ENCODE data around the gene MPST.
A peak's percentile ranks its signal among the peaks of the same experiment; 100 is the strongest.
"Not testable (repeated sequence)": the region's sequence is repeated elsewhere in the genome, so short reads cannot be mapped to it uniquely, and the experiment has no call there.

Gene MPST

DNA sequence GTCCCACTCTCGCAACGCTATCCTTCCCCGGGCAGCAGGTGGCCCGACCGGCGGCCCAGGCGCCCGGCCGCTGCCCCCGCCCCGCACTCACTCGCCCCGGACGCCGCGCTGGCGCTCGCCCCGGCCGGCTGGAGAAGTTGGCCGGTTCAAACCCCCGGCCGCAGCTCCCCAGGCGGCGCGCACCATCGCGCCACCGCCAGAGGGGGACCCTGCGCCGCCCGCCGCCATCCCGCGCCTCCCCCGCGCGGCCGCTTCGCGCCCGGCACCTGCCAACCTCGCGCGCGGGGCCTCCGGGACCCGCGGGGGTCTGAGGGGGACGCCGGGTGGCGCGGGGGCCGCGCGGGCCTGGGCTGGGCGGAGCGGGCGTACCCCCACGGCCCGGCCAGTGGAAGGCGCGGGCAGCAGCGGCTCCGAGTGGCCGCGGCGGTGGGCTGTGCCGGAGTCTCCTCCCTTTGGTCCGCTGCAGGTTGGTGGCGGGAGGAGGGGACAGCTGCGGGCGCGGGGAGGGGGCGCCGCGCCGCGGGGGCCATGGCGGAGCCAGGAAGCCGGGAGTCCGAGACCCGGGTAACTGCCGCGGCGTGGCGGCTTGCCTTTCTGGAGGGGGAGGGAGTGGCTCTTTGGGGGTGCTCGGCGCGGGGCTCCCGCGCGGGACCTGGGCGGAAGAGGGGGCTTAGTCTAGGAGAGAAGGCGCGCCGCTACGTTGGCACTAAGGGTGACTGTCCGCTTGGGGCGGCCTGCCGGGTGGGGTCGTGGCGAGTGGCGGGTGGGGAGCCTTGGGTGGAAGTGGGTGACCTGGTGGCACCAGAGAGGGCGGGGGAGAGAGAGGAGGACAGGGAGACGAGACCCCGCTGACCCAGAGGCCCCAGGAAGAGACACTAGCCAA, at the start of gene MPST, which contains the start of gene TST:
TSS of gene MPST (plus strand) at position 434 of the 883 bp plus-strand sequence. CDS start at position 529, 95 bp downstream.
TSS of gene TST (minus strand) at position 139 of the 883 bp plus-strand sequence. CDS start 715 bp downstream, outside the sequence.
- peak; percentile 30 for DNase-seq

DNA sequence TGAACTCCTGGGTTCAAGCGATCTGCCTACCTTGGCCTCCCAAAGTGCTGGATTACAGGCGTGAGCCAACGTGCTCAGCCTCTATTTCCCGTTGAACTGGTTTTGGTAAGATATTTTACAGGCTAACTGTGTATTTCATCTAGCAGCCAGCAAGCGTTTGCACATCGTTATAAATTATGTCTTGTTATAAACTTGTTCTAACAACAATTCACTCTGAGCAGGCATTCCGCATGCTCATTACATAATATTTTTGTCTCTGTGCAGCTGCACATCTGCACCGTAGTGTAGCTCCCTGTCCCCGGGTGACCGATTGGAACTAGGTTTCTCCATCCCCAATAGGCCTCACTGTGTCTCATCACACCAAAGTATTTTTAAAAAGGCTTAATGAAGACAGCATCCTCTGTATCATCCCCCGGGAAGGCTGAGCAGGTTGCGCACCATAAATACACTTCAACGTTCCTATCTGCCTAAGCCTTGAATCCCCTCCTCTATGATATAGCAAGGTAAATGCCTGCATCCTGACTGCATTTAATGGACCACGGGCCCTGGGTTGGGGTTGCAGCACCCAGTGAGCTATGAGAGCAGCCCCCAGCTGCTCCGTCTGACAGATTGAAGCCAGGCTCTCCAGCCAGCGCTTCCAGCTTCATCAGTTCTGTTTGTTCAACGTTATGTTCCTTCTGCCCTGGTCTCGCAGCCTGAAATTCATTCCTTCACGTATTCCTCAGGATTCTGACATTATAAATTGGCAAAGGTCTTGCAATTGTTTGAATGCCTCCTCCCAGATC, 48.0 kb upstream of the MPST start:
- no peak for DNase-seq

DNA sequence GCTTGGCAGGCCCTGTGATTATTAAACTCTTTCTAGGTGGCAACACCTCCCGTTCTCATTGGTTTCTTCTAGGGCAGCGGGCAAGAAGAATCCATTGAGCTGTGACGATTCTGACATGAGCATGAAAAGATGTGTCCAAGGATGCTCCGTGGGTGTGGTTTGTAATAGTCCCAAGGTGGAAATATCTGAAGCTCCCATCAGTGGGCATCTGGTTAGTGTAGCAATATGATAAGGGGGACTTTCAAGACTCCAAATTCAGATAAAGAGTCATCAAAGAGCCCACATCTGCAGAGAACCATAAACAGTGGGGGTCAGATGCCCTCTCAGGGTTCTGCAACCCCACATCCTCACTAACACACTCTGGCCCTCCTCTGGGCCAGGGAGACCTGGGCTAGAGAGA, 42.9 kb upstream of the MPST start:
- no peak for DNase-seq

DNA sequence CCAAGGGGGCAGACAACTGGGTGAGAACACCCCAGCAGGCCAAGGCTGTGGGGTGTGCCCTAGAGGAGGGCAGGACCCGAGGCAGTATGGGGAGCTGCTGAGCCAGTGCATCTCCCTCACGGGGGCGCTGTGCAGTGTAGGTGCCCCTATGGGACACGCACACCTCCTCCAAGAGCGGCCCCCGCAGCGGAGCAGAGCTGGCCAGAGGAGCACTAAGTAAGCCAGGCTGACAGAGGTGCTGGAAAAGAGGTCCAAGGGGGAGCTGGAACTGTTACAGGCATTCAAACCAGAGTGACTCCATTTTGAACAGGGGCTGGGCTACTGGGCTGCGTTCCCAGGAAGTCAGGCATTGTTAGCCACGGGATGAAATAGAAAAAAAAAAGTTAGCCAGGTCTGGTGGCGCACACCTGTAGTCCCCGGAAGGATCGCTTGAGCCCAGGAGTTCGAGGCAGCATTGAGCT, 42.1 kb upstream of the MPST start:
- peak; percentile 53 for DNase-seq

DNA sequence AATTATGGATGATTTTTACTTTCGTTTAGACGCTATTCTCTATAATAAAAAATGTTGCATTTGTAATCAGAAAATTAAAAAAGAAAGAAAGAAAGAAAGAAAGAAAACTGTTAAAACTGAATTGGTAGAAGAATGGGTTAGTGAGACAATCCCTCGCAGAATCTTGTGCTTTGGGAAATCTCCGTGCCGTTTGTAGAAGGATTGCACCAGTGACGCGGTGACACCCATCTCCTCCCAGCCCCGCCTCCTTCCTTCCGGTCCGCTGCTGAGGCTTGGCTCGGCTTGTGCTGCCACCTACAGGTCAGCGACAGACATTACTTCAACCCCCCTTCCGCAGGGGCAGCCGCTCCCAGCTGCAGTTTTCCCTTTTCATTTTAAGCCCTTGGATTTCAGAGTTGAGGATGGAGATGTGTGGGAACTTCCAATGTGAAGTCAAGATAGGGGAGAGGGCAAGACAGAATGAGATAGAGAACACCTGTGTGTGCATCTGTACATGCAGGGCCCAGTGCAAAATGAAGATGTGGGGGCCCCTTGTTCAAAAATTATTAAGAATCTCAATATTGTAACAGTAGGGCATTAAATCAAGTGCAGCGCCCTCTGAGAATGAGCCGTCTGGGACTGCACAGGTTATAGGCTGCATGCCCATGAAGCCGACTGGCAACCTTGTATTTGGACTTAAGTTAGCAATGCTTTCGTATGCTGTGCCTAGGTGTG, 41.4 kb upstream of the MPST start:
- DNase-seq, result peak; percentile 81

DNA sequence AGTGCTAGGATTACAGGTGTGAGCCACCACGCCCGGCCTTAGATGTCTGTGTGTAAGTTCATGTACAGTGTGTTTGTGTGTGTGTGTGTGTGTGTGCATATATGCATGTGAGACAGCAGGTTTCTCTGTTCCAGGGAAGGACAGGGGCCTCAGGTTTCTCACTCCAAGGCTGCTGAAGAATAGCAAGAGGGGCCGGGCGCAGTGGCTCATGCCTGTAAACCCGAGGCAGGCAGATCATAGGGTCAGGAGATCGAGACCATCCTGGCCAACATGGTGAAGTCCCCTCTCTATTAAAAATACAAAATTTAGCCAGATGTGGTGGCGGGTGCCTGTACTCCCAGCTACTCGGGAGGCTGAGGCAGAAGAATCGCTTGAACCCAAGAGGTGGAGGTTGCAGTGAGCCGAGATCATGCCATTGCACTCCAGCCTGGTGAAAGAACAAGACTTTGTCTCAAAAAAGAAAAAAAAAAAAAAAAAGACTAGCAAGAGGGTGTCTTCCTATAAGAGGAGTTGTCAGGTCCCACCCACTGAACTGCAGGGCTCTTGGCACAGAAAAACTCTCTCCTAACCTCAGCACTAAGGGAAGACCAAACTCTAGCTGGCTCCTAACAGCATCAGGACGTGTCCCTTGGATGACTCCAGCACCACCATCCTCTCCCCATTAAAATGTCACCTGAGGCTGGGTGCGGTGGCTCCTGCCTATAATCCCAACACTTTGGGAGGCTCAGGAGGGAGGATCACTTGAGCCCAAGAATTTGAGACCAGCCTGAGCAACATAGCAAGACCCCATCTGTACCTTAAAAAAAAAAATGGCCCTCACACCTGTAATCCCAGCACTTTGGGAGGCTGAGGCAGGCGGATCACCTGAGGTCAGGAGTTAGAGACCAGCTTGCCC, 40.3 kb upstream of the MPST start:
- DNase-seq, result no peak

DNA sequence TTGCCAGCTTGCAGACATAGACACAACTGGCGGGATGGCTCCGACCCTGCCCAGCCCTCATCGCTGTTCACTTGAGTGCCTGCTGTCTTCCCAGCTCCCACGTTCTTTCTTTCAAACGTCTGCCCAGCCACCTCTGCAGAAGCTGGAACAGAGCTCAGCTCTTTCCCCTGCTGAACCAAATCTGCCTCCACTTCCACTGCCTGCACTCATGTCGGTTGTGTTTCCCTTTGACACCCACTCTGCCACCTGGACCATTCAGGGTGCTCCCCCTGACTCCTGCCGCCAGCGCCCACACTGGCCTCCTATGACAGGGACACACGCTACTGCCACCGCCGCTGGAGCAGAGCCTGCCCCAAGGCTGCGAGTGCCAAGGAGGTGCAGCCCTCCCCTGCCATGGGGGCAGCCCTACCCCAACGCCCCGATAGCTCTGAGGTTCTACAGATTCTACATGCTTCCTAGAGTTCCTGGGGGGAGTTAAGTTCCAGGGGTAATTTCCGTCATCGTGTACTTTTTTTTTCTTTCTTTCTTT, 38.2 kb upstream of the MPST start:
- DNase-seq, result no peak

DNA sequence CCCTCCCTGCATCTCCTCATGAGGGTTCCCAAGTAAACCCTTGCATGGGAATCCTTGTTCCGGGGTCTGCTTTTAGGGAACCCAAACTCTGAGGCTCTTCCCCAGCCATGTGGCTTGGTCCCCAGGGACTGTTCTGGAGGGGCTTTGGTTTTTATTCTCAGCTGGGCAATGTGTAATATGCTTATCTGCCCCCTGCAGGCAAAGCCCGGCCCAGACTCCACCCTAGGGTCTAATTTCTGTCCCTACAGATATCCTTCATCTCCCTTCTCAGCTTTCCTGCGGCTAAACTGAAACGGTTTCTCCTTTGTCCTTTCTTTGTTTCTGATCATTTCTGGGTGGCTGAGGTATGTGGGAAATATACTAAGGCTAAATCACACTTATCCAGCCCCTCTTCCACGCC, 37.4 kb upstream of the MPST start:
- DNase-seq, result peak; percentile 4

DNA sequence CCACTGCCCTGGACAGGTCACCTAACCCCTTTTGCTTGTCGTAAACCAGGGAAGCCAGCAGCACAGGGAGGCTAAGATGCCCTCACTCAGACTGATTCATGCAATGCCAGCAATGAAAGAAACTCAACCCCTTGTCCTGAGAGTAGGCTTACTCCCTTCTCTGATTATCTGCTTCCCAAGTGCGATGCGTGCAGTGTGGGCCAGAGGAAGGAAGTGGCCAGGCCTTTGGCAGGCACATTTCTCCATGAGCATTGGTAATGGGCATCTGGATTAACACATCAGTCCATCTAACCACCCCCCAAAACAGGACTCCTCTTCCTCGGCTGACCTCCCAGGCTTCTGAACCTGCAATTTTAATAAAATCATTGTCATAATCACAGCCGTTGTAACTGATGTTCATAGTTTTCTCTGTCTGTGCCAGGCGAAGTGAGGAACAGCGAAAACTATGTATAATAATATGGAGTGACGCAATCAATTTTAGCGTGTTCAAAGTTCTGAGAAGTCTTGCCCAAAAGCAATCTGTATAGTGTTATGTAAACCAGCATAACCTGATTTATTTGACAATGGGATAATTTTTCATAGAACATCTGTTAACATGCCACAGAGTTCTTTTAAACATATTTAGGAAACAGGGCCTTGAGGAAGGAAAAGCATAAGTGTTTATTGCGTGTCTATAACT, 34.2 kb upstream of the MPST start:
- DNase-seq, result no peak

DNA sequence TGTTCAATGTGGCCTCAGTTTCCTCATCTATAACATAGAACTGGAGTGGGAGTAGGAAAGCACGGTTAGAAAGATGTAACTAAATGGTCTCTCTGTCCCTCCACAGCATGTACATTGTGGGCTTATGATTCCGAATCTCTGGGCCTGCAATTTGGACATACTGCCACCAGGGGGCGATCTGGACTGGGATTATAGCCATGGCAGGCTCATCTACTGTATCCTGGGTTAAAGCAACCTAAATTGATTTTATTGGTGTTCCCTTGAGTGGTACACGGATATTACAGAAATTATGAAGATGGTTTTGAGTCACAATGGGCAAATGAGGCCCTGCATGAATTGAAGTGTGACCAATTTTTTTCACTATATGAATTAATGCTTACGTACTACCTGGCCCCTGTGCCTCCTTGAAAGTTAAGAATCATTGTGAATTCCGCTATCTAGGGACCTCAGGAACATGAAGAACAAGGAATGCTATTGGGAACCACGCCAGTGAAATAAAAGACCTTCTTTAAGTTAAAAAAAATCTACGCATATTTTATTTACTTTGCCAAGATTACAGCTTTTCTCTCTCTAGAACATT, 33.2 kb upstream of the MPST start:
- no peak for DNase-seq

DNA sequence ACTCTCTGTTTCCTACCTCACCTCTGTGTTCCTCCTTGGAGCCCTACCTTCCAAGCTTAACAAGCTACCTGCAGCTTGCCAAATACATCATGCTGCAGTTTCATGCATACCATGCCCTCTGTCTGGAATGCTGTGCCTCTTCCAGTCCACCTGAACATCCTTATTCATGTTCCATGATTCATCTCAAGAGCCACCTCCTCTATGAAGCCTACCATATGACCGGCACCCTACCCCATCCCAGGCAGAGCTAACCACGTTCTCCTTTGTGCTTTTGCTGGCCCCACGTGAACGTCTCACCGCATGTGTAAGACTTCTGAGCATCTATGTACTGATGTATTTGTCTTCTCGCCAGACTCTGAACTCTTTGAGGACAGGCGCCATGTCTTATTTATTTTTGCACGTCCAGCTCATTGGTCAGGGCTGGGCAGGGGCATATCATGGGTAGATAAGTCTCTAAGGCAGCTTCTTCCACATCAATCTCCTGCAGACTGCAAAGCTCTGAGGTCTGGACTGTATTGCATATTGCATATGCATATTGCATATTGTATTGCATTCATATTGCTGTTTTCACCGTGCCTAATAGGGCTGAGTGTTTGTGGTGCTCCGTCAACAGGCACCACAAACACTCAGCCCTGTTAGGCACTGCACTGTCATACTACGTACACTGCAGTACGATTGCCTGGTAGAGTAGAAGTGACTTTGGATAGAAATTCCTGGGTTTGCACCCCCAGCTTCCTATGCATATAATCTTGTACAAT, 31.3 kb upstream of the MPST start:
- DNase-seq, result no peak

DNA sequence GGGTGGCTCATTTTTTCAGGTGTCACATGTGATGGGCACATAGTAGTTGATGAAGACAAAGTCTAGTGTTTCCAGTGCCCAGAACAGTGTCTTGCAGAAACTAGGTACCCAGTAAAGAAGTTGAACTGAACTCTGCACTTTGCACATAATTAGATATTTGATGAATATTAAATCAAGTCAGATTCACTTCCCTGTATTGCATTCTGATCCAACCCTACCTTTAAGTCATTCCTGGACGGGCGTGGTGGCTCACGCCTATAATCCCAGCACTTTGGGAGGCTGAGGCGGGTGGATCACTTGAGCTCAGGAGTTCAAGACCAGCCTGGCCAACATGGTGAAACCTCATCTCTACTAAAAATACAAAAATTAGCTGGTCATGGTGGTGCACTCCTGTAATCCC, 30.5 kb upstream of the MPST start:
- DNase-seq, result not testable (repeated sequence)

DNA sequence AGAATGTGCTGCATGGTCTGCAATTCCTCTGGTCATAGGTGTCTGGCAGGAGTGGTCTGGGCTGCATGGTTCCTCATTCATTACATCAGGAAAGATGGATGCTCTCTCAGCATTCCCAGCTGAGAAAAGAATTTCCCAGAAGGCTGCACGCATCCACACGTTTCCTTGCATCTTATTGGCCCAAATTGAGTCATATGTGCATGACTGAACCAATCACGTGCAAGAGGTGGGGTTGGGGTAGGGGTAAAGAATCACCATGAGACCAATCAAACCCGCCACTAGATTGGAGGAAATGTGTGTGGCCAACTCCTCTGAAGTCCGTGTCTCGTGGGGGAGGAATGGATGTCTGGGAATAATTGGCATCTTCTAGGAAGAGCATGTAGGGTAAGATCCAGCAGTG, 29.1 kb upstream of the MPST start:
- no peak for DNase-seq

DNA sequence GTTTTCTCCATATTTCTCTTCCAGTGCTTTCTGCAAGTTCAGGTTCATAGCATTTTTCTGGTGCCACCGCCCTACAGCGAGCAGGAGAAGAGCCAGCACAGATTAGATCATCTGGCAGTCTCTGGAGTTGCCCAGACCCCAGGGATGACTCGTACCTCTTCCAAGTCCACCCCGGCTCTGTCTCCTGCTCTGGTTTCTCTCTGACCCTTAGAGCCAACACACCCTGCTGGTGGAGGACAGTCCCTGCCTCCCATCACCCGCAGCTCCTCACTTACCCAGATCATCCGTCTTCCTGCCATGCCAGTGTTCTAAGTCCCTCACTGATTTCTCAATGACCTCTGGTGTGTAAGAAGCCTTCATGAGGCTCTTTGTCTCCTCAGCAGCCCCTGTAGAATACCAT, 28.3 kb upstream of the MPST start:
- no peak for DNase-seq

DNA sequence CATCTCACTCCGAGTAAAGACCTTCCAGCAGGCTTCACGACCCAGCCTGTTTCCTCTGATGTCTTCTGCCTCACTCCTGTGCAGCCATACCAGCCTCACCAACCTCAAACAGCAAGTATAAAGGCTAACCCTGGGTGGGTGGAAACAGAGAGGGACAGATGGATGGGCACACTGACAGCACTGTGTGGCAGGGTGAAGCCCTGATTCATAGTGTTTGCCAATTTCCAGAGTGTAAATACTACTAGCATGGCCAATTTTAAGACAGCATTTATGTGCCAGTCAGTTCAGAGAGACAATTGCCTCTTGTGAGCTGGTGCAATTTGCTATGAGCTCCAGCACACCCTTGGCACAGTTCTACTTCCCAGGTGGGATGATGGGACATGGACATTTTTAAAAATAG, 21.8 kb upstream of the MPST start:
- no peak for DNase-seq

DNA sequence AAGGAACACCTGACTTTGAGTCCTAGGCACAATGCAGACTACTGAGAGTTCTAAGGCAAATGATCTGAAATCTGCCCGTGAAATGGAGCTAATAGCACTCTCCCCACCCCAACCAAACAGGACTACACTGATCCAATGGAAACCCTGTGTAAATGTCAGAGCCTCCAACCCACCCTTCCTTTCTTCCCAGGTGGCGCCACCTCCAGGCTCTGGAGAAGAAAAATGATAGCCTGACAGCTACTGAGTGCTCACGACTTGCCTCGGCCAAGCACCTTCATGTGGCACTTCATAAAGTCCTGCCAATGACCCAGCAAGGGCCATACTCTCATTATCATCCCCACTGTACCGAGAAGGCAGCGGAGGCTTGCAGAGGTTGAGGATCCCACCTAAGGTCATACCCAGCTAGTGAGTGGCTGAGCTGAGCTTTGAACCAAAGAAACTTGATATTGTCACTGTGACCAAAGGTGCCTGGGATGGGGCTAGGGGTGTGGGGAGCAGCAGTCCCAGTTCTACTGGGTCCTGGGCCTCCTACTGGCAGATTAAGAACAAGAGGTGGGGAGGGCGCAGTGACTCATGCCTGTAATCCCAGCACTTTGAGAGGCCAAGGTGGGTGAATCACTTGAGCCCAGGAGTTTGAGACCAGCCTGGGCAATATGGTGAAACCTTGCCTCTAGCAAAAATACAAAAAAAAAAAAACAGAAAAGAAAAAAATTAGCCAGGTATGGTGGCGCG, 20.8 kb upstream of the MPST start:
- DNase-seq, result no peak

DNA sequence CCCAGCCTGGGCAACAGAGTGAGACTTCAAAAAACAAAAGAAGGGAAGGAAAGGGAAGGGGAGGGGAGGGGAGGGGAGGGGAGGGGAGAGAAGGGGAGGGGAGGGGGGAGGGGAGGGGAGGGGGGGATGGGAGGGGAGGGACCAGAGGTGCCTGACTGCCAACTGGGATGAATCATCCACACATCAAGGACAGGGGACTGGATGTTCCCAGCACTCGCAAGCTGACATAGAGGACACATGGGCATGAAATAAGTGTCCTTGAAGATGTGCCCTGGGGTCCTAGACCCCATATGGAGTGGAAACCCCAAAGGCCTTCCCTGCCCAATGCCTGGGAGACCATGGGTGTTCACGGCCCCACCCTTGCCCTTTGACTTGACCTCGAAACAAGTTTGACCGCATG, 20.1 kb upstream of the MPST start:
- DNase-seq, result no peak

DNA sequence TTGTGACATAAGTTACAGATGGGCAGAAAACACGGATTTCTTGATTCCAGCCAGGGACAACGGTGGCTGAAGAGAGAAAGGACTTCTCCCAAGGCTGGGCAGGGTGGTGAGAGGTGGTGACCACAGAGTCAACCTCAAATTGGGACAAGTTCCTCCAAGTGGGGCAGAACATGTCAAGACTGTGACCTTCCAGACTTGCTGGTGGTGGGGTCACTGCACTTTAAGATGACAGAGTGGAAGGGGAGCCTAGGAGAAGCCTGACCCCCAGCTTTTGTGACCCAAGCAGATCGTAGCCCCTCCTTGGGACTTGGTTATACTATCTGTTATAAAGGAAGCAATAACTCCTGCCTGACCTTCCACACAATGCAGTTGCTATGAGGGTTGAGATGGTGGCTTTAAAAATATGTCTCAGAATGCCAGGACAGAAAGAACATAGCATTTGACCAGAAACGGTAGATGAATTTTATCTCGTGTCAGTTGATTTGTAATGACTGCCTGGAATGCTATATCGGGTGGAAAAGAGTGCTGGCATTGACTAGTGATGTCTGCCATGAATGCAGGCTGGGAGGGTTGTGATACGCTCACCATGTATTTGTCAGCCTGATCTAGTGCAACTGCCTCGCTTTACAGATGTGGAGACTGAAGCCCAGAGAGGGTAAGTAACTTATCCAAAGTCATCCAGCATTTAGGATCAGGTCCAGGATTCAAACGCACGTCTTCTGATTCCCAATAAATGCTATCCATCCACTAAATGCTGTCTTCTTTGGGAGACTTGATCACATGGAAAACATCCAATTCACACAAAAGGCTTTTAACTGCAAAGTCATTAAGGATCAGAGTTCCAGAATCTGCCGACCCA, 18.6 kb upstream of the MPST start:
- no peak for DNase-seq

Measured in NCI-H1436 (cell line).